CD4-positive, alpha-beta T cell (primary cell): Measurements from ENCODE around the gene TNS3. TPM values are rescaled to one million over a fixed set of nuclear protein-coding genes. Genes with fewer than 3 reads are reported as not detected.
"Not testable (repeated sequence)": the region's sequence is repeated elsewhere in the genome, so short reads cannot be mapped to it uniquely, and the experiment has no call there.

ENCODE experiments used
- ATAC-seq: fragments of 200-7000 bp; cut with Tn5 transposase; one replicate; pipeline ENCODE4 v1.10.0; 2022; ENCODE audit warnings: mild to moderate bottlenecking; ENCODE audit not compliant: poor library complexity
- CTCF ChIA-PET: fragments of 350-600 bp; sonication (Branson Sonifier 250); formaldehyde crosslinking; loops from one replicate; lab custom pipeline; 2021; ENCODE audit warnings: antibody characterized with exemption, inconsistent platforms; lab: Charles Lee
- POLR2A ChIA-PET: fragments of 350-600 bp; sonication (Branson Sonifier 250); formaldehyde crosslinking; loops from one replicate; lab custom pipeline; 2021; ENCODE audit warnings: antibody characterized with exemption, inconsistent platforms; lab: Charles Lee
- DNase-seq, 14 experiments: peaks; one replicate each; pipeline ENCODE4 v3.0.0-alpha.2; 2013 to 2020; ENCODE audit warnings: mixed read lengths in 2 of 14
- H3K27ac ChIP-seq, 2 donors: one replicate each; pipeline versions ENCODE4 v1.5.1 to v1.7.0; 2013; ENCODE audit warnings: low read length in 2 of 2, low read depth in 1 of 2, mild to moderate bottlenecking in 1 of 2
- H3K27me3 ChIP-seq, 2 experiments: 1 replicate in 1 of 2; 2 replicates in 1 of 2; pipeline versions ENCODE4 v1.6.1 to v1.7.0; 2013; ENCODE audit warnings: low read length in 2 of 2, control low read depth in 1 of 2, mild to moderate bottlenecking in 1 of 2, moderate library complexity in 1 of 2; ENCODE audit not compliant: insufficient read depth in 2 of 2, control insufficient read depth in 1 of 2
- H3K36me3 ChIP-seq: one replicate; pipeline ENCODE4 v1.6.1; 2013; ENCODE audit warnings: low read length, control low read depth; ENCODE audit not compliant: insufficient read depth
- H3K4me1 ChIP-seq: one replicate; pipeline ENCODE4 v1.6.1; 2013; ENCODE audit warnings: low read length, control low read depth; ENCODE audit not compliant: insufficient read depth
- H3K4me3 ChIP-seq: one replicate; pipeline ENCODE4 v1.5.1; 2013; ENCODE audit warnings: mild to moderate bottlenecking, low read length, moderate library complexity
- H3K9me3 ChIP-seq, 2 experiments: 1 replicate in 1 of 2; 2 replicates in 1 of 2; pipeline versions ENCODE4 v1.6.1 to v1.7.0; 2013; ENCODE audit warnings: low read length in 2 of 2, mild to moderate bottlenecking in 2 of 2, control low read depth in 1 of 2, moderate library complexity in 1 of 2; ENCODE audit not compliant: control insufficient read depth in 1 of 2, insufficient read depth in 1 of 2
- H3K27ac Mint-ChIP-seq: one replicate; pipeline ENCODE4 v1.8.0; 2020; ENCODE audit warnings: mixed read lengths
- H3K27me3 Mint-ChIP-seq: one replicate; pipeline ENCODE4 v1.8.0; 2021; ENCODE audit warnings: mixed read lengths
- H3K36me3 Mint-ChIP-seq: one replicate; pipeline ENCODE4 v1.8.0; 2021; ENCODE audit warnings: low read depth, mixed read lengths
- H3K4me1 Mint-ChIP-seq: one replicate; pipeline ENCODE4 v1.8.0; 2021; ENCODE audit warnings: low read depth, mixed read lengths
- H3K4me3 Mint-ChIP-seq: one replicate; pipeline ENCODE4 v1.8.0; 2020; ENCODE audit warnings: mild to moderate bottlenecking, mixed read lengths
- H3K9me3 Mint-ChIP-seq: one replicate; pipeline ENCODE4 v1.8.0; 2020; ENCODE audit warnings: mixed read lengths
- intact Hi-C, 2 experiments: fragments of 100-400 bp; cut with DNase I in 1 of 2; cut with micrococcal nuclease in 1 of 2; formaldehyde crosslinking; loops; one replicate each; pipeline versions ENCODE4 v1.15.1 to v1.9.0; 2023 to 2025; cut with DNase I, micrococcal nuclease
- total RNA-seq, 174 experiments: library from RNA in 2 of 174; stranded (reverse) in 2 of 174; gene quantifications; one replicate each; pipeline ENCODE4 v1.2.3 and lab custom pipeline; 2021 to 2026
- TF ChIP-seq, protein P1 (sequence below): fragments of 200-600 bp; IDR thresholded peaks from one replicate; pipeline ENCODE4 v1.8.0; 2022; ENCODE audit warnings: antibody characterized with exemption, mild to moderate bottlenecking

The TNS3 gene
- total RNA-seq, 2 experiments from 2014 or later, result 0.16 to 0.47 TPM

DNA sequence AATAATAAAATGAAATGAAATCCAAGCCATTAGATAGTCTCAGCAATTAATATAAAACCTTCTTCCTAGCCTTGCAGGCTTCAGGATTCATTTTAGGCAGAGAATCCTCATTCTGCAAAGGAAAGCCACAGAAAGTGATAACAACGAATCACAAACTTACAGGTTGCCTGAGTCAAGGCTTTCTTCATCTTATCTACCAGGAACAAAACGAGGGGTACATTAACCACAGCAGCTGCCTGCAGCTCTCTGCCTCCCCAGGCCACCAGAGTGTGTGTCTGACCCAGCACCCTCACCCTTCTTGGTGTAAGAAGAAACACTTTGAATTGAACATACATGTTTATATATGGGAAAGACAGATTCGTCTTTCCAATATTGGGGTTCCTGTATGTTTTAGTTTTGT is 12.5 kb upstream of the TNS3 start:
- no peak overlapping the region for H3K4me3 Mint-ChIP-seq
- no peaks in the 10 kb centered on the region for H3K36me3 Mint-ChIP-seq
- POLR2A ChIA-PET, result no interaction called here
- no peaks in the 10 kb centered on the region for H3K27me3 Mint-ChIP-seq
- DNase-seq (no peak), ATAC-seq (no peak)
- TF ChIP-seq, protein P1, sequence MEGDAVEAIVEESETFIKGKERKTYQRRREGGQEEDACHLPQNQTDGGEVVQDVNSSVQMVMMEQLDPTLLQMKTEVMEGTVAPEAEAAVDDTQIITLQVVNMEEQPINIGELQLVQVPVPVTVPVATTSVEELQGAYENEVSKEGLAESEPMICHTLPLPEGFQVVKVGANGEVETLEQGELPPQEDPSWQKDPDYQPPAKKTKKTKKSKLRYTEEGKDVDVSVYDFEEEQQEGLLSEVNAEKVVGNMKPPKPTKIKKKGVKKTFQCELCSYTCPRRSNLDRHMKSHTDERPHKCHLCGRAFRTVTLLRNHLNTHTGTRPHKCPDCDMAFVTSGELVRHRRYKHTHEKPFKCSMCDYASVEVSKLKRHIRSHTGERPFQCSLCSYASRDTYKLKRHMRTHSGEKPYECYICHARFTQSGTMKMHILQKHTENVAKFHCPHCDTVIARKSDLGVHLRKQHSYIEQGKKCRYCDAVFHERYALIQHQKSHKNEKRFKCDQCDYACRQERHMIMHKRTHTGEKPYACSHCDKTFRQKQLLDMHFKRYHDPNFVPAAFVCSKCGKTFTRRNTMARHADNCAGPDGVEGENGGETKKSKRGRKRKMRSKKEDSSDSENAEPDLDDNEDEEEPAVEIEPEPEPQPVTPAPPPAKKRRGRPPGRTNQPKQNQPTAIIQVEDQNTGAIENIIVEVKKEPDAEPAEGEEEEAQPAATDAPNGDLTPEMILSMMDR, result no peak
- H3K4me1 Mint-ChIP-seq, result no peaks in the 10 kb centered on the region
- Histone ChIP-seq H3K27me3 (no peaks in the 10 kb centered on the region), H3K4me3 (no peak overlapping the region), H3K4me1 (no peaks in the 10 kb centered on the region), H3K9me3 (peaks cover 19 to 23% of the 10 kb centered on the region in 2 experiments), H3K27ac (no peak overlapping the region), H3K36me3 (no peaks in the 10 kb centered on the region)
- no peak overlapping the region for H3K27ac Mint-ChIP-seq
- peaks cover 3% of the 10 kb centered on the region for H3K9me3 Mint-ChIP-seq
- intact Hi-C loops, result no loop called here
- CTCF ChIA-PET, result no interaction called here

DNA sequence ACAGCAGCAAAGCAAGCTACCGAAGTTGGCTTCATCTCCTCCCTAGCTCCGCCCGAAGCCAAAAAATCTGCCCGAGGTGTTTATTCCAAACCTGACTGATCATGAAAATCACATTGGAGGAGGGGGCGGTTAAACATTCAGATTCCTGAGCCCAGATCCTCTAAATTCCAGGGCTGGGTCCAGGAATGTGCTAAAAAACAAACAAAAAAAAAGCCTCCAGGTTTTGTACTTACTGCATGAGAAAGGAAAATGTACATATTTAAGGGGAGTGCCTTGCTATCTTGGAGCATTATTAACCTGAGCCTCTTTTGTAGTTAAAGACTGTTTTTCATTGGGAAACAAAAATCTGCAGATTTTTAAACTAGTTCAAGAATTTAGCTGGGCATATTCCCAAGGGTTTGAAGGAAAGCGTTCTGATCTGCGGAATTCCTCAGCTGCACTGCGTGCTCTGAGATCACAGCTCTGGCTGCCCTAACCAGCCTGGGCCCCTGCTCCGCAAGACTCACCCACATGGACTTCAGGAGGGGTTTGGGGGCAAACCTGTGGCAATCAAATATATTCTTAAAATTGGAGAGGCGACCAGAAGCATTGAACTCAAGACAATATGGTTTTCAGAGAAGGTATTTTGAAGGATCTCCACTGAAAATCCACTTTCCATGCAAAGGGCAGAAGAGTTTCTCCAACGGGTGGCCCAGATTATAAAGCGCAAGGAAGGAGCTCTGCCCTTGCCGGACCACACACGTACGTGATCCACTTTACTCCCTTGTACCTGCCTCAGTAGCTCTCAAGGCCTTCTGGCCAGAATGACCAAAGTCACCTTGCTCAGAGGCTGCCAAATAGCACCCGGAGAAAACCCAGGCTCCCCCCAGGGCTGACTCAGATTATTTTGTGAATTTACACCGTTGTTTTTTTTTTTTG is 10.0 kb upstream of the TNS3 start:
- POLR2A ChIA-PET, result no interaction called here
- CTCF ChIA-PET, result no interaction called here
- Histone ChIP-seq H3K4me1 (no peaks in the 10 kb centered on the region), H3K27me3 (no peaks in the 10 kb centered on the region), H3K9me3 (peaks cover 6 to 19% of the 10 kb centered on the region in 2 experiments), H3K27ac (no peak overlapping the region), H3K36me3 (no peaks in the 10 kb centered on the region), H3K4me3 (no peak overlapping the region)
- intact Hi-C loops, result no loop called here
- peaks cover 3% of the 10 kb centered on the region for H3K9me3 Mint-ChIP-seq
- H3K4me3 Mint-ChIP-seq, result no peak overlapping the region
- no peak overlapping the region for H3K27ac Mint-ChIP-seq
- ATAC-seq (no peak), DNase-seq (no peak)
- TF ChIP-seq, protein P1, result no peak
- no peaks in the 10 kb centered on the region for H3K27me3 Mint-ChIP-seq
- H3K36me3 Mint-ChIP-seq, result no peaks in the 10 kb centered on the region
- no peaks in the 10 kb centered on the region for H3K4me1 Mint-ChIP-seq

DNA sequence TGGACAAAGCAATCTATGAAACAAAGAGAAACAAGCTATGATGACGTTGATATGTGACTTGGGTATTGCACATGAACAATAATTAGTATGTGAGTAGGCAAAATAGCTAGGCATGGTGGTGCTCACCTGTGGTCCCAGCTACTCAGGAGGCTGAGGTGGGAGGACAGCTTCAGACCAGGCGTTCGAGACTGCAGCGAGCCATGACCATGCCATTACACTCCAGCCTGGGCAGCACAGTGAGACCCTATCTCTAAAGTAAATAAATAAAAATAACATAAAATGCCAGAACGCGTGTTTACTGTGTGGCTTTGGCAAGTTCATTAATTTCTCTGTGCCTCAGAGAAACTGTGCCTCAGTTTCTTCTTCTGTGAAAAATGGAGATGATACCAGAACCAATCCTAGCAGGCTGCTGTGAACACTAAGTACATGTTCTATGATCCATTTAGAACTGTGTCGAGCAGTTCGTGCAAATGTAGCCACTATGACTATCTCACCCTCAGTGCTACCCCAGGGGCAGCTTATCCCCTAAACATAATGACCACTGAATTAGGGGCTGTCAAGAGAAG is 9.3 kb upstream of the TNS3 start:
- no peaks in the 10 kb centered on the region for H3K36me3 Mint-ChIP-seq
- no peak overlapping the region for H3K4me3 ChIP-seq
- no peaks in the 10 kb centered on the region for H3K4me1 ChIP-seq
- H3K36me3 ChIP-seq, result no peaks in the 10 kb centered on the region
- no peaks in the 10 kb centered on the region for H3K27me3 Mint-ChIP-seq
- no peak overlapping the region for H3K27ac ChIP-seq
- intact Hi-C loops, result no loop called here
- TF ChIP-seq, protein P1, result no peak
- H3K9me3 ChIP-seq, result peaks cover 0 to 14% of the 10 kb centered on the region in 2 experiments
- no peaks in the 10 kb centered on the region for H3K4me1 Mint-ChIP-seq
- POLR2A ChIA-PET, result no interaction called here
- H3K4me3 Mint-ChIP-seq, result no peak overlapping the region
- no peak for ATAC-seq
- CTCF ChIA-PET, result no interaction called here
- no peak overlapping the region for H3K27ac Mint-ChIP-seq
- DNase-seq, result no peak
- H3K9me3 Mint-ChIP-seq, result no peaks in the 10 kb centered on the region
- no peaks in the 10 kb centered on the region for H3K27me3 ChIP-seq

DNA sequence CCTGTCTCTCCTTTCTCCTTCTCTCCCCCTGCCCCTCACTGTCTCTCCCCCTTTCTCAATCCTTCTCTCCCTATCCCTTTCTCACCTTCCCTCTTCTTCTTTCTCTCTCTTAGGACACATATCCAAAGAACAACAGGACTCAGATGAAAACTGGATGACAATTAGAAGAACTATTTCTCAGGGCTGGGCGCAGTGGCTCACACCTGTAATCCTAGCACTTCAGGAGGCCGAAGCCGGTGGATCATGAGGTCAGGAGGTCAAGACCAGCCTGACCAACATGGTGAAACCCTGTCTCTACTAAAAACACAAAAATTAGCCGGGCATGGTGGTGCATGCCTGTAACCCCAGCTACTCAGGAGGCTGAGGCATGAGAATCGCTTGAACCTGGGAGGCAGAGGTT is 8.3 kb upstream of the TNS3 start:
- H3K27ac Mint-ChIP-seq, ATAC-seq, H3K4me3 Mint-ChIP-seq, H3K4me1 Mint-ChIP-seq, H3K27me3 Mint-ChIP-seq, H3K27ac ChIP-seq, H3K36me3 Mint-ChIP-seq, H3K4me1 ChIP-seq, H3K9me3 Mint-ChIP-seq, H3K27me3 ChIP-seq, POLR2A ChIA-PET, CTCF ChIA-PET, intact Hi-C loops, H3K4me3 ChIP-seq, H3K36me3 ChIP-seq, DNase-seq: not testable (repeated sequence)
- peaks cover 0 to 13% of the 10 kb centered on the region in 2 experiments for H3K9me3 ChIP-seq
